Progenitor cell of endocrine pancreas (in vitro differentiated cells): ENCODE data around the gene RCBTB1. TPM values are rescaled to one million over a fixed set of nuclear protein-coding genes. Genes with fewer than 3 reads are reported as not detected.

ENCODE experiments used
- DNase-seq: peaks from one replicate; pipeline ENCODE4 v3.0.0; 2021; ENCODE audit warnings: low spot score; ENCODE audit not compliant: unreplicated experiment
- H3K27ac Mint-ChIP-seq: 2 replicates; pipeline ENCODE4 v1.8.0; 2021; ENCODE audit warnings: mild to moderate bottlenecking, moderate library complexity, mixed read lengths
- H3K27me3 Mint-ChIP-seq: 2 replicates; pipeline ENCODE4 v1.8.0; 2021; ENCODE audit warnings: mixed read lengths
- H3K36me3 Mint-ChIP-seq: 2 replicates; pipeline ENCODE4 v1.8.0; 2022; ENCODE audit warnings: mixed read lengths; ENCODE audit not compliant: insufficient read depth
- H3K4me1 Mint-ChIP-seq: 2 replicates; pipeline ENCODE4 v1.8.0; 2021; ENCODE audit warnings: low read depth, mixed read lengths
- H3K4me3 Mint-ChIP-seq: 2 replicates; pipeline ENCODE4 v1.8.0; 2021; ENCODE audit warnings: low read depth, mild to moderate bottlenecking, moderate library complexity, mixed read lengths
- H3K9me3 Mint-ChIP-seq: 2 replicates; pipeline ENCODE4 v1.8.0; 2021; ENCODE audit warnings: low read depth, mixed read lengths
- total RNA-seq: library from RNA; stranded (reverse); gene quantifications from 2 replicates; pipeline ENCODE4 v1.2.1, GENCODE V29; 2021
- TF ChIP-seq, protein P1 (sequence below): fragments of 200-600 bp; sonication (generic); IDR thresholded peaks from one replicate; pipeline ENCODE4 v1.5.0; 2021; ENCODE audit warnings: antibody characterized with exemption, mild to moderate bottlenecking; ENCODE audit not compliant: unreplicated experiment

Gene RCBTB1
- total RNA-seq, 1 donor from 2014 or later = 29.8 TPM

DNA sequence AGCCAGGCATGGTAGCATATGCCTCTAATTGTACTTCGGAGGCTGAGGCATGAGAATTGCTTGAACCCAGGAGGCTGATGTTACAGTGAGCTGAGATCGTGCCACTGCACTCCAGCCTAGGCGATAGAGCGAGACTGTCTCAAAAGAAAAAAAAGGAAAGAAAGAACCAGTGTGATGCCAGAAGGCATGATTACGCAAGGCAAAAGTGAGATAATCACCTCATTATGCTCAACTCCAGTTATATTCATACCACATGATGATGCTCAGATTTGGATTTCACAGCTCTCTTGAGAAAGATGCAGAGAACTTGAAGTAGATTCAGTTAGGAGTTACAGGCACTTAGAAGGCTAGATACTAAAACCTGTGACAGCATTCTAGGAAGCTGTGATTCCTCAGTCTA, 21.8 kb downstream of the RCBTB1 start:
- no peak for DNase-seq
- Mint-ChIP-seq H3K36me3 (peaks cover 31% of the 10 kb centered on the region), H3K4me1 (peaks cover 18% of the 10 kb centered on the region), H3K27me3 (peaks cover 16% of the 10 kb centered on the region), H3K27ac (no peak overlapping the region), H3K4me3 (no peak overlapping the region), H3K9me3 (peaks cover 3% of the 10 kb centered on the region)
- TF ChIP-seq, protein P1, sequence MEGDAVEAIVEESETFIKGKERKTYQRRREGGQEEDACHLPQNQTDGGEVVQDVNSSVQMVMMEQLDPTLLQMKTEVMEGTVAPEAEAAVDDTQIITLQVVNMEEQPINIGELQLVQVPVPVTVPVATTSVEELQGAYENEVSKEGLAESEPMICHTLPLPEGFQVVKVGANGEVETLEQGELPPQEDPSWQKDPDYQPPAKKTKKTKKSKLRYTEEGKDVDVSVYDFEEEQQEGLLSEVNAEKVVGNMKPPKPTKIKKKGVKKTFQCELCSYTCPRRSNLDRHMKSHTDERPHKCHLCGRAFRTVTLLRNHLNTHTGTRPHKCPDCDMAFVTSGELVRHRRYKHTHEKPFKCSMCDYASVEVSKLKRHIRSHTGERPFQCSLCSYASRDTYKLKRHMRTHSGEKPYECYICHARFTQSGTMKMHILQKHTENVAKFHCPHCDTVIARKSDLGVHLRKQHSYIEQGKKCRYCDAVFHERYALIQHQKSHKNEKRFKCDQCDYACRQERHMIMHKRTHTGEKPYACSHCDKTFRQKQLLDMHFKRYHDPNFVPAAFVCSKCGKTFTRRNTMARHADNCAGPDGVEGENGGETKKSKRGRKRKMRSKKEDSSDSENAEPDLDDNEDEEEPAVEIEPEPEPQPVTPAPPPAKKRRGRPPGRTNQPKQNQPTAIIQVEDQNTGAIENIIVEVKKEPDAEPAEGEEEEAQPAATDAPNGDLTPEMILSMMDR = no peak

GRCh38 chr13:49561062-49561410, 24.3 kb downstream of the RCBTB1 start:
- TF ChIP-seq, protein P1 = no peak
- no peak overlapping the region for H3K4me3 Mint-ChIP-seq
- peaks cover 23% of the 10 kb centered on the region for H3K27me3 Mint-ChIP-seq
- H3K4me1 Mint-ChIP-seq = peaks cover 18% of the 10 kb centered on the region
- DNase-seq = no peak
- peak overlapping the region; percentile 49 for H3K27ac Mint-ChIP-seq
- peaks cover 26% of the 10 kb centered on the region for H3K36me3 Mint-ChIP-seq
- no peaks in the 10 kb centered on the region for H3K9me3 Mint-ChIP-seq

DNA sequence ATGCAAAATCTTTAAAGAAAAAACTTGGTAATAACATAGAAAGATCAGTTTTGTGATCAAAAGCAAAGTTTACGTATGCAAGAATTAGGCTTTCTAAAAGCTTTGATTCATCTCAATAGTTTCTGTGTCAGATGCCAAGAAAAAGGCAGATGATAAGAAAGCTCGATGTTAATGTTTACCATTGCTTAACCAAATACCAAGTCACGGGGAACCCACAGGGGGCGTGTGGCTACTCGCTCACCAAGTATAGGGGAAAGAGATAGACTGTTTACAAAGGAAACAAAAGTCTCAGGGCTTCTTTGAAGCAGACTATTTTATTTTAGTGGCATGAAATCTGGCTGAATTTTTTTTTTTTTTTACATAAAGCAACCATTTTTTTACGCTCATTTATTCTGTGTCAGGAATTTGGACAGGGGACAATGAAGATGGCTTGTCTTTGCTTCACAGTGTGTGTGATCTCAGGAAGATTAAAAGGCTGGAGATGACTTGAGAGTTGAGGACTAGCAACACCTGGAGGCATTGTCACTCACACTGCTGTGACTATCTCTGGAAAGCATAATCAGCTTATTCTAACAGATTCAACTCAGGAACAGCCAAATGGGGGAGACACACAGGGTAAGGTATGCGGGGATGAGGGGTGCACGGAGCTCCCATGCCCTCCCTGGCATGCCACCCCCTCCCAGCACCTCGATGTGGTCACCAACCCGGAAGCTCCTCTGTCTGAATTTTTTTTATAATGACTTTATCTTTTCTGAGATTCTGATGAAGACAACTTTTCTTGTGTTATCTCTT, 24.9 kb downstream of the RCBTB1 start:
- peaks cover 23% of the 10 kb centered on the region for H3K27me3 Mint-ChIP-seq
- no peaks in the 10 kb centered on the region for H3K9me3 Mint-ChIP-seq
- peaks cover 25% of the 10 kb centered on the region for H3K36me3 Mint-ChIP-seq
- H3K27ac Mint-ChIP-seq = peak overlapping the region; percentile 49
- H3K4me3 Mint-ChIP-seq = peak overlapping the region; percentile 29
- DNase-seq = peak; percentile 19
- H3K4me1 Mint-ChIP-seq = peaks cover 18% of the 10 kb centered on the region
- TF ChIP-seq, protein P1 = peak; percentile 51

GRCh38 chr13:49559006-49559405, 26.4 kb downstream of the RCBTB1 start:
- H3K27ac Mint-ChIP-seq = no peak overlapping the region
- H3K4me3 Mint-ChIP-seq = no peak overlapping the region
- peaks cover 25% of the 10 kb centered on the region for H3K27me3 Mint-ChIP-seq
- H3K9me3 Mint-ChIP-seq = no peaks in the 10 kb centered on the region
- DNase-seq = no peak
- peaks cover 18% of the 10 kb centered on the region for H3K4me1 Mint-ChIP-seq
- H3K36me3 Mint-ChIP-seq = peaks cover 31% of the 10 kb centered on the region
- TF ChIP-seq, protein P1 = no peak

- H3K36me3 Mint-ChIP-seq = peaks cover 39% of the 10 kb centered on the region
- no peak for DNase-seq
- H3K9me3 Mint-ChIP-seq = no peaks in the 10 kb centered on the region
- H3K27ac Mint-ChIP-seq = no peak overlapping the region
- H3K4me1 Mint-ChIP-seq = no peaks in the 10 kb centered on the region
- TF ChIP-seq, protein P1 = no peak
- H3K4me3 Mint-ChIP-seq = no peak overlapping the region
- peaks cover 14% of the 10 kb centered on the region for H3K27me3 Mint-ChIP-seq
Observed at GRCh38 chr13:49554387-49554786, 31.0 kb downstream of the RCBTB1 start.
